Psoas muscle (tissue), 8 donors: ENCODE data around the gene LINC01488. TPM values are rescaled to one million over a fixed set of nuclear protein-coding genes. Genes with fewer than 3 reads are reported as not detected.

Source experiments
- ATAC-seq, 4 donors: fragments of 200-7000 bp; cut with Tn5 transposase; one replicate each; pipeline ENCODE4 v1.9.1; 2020; ENCODE audit warnings: moderate library complexity in 3 of 4, mild to moderate bottlenecking in 2 of 4
- DNase-seq, 2 donors: peaks; one replicate each; pipeline ENCODE4 v3.0.0-alpha.2; 2020
- H3K27ac ChIP-seq: fragments of 200-600 bp; one replicate; pipeline ENCODE4 v1.8.0; 2022
- H3K27me3 ChIP-seq, 3 donors: fragments of 200-600 bp in 1 of 3; one replicate each; pipeline versions ENCODE4 v1.6.1 to v1.8.0; 2013 to 2022; ENCODE audit warnings: low read length in 2 of 3, mild to moderate bottlenecking in 2 of 3, moderate library complexity in 1 of 3; ENCODE audit not compliant: insufficient read depth in 3 of 3
- H3K36me3 ChIP-seq, 2 donors: fragments of 200-600 bp in 1 of 2; one replicate each; pipeline versions ENCODE4 v1.6.1 to v1.8.0; 2013 to 2022; ENCODE audit warnings: low read depth in 1 of 2, mild to moderate bottlenecking in 1 of 2, moderate library complexity in 1 of 2; ENCODE audit not compliant: insufficient read depth in 1 of 2
- H3K4me1 ChIP-seq: fragments of 200-600 bp; one replicate; pipeline ENCODE4 v1.8.0; 2022
- H3K4me3 ChIP-seq: fragments of 200-600 bp; one replicate; pipeline ENCODE4 v1.8.0; 2022; ENCODE audit warnings: mild to moderate bottlenecking
- H3K9me3 ChIP-seq: fragments of 200-600 bp; one replicate; pipeline ENCODE4 v1.8.0; 2022
- CTCF ChIP-seq: fragments of 200-600 bp; IDR thresholded peaks from one replicate; pipeline ENCODE4 v1.8.0; 2022; ENCODE audit warnings: antibody characterized with exemption
- WGBS, 3 donors: extraction: QIAGEN DNeasy Blood & Tissue Kit; methylation state at CpG; one replicate each; pipeline versions ENCODE4 v1.1.6 to v1.1.7; 2013; 5-methylcytosine and 5-hydroxymethylcytosine counted together
- intact Hi-C, 2 donors: fragments of 100-400 bp; cut with DNase I; formaldehyde crosslinking; loops; one replicate each; pipeline versions ENCODE4 v1.11.0 to v1.14.2; 2022
- polyA plus RNA-seq, 3 donors: library from polyadenylated mRNA; stranded (reverse); fragments of 200-250 nt; gene quantifications; one replicate each; pipeline ENCODE4 v1.2.3, GENCODE V29; 2013
- total RNA-seq, 4 donors: library from RNA; stranded (reverse); fragmentation: NEBNext Ultra II Directional in 2 of 4; extraction: Animal tissue kit (Norgen Biotek cat#: 25700) in 2 of 4; gene quantifications; one replicate each; pipeline versions ENCODE4 v1.2.1 to v1.2.4, GENCODE V29; 2021 to 2023
- donor health status: healthy with polysubstance abuse.
- donor health status: DM: no; HTN: no; CAD: no; lungs with moderate emphysema.
- donor health status: Bipolar disorder and iron deficiency.
- donor health status: healthy.
- donor health status: DM: yes; HTN: yes; CAD: no.
- donor health status: DM: no; HTN: no; CAD: no.
- donor health status: DM: no; HTN: no; CAD: no.
- donor health status: DM: yes; HTN: yes; CAD: no.

The LINC01488 gene
- total and polyA plus RNA-seq, 7 donors, result 0.03 TPM; not detected in 6

- no peak for TF ChIP-seq CTCF
- Histone ChIP-seq H3K9me3 (no peaks in the 10 kb centered on the region), H3K36me3 (no peaks in the 10 kb centered on the region), H3K27ac (no peak overlapping the region), H3K4me3 (no peak overlapping the region), H3K4me1 (peaks cover 12% of the 10 kb centered on the region), H3K27me3 (peaks cover 0 to 4% (median 0%) of the 10 kb centered on the region in 3 donors)
- ATAC-seq (peak in 1 of 4 donors; percentile 29), DNase-seq (no peak)
- WGBS, 3 donors, result 27 to 41% (median 32%) methylated on average over 8 of the region's 8 CpGs
- intact Hi-C loops, result loop anchor here in 1 of 2 donors (5.0 kb wide), 1 partner anchor 94 kb away; no protein-coding TSS in a partner anchor
Observed at GRCh38 chr11:69541501-69542313, 60.2 kb downstream of the LINC01488 start.

- H3K9me3 ChIP-seq, result no peaks in the 10 kb centered on the region
- H3K27ac ChIP-seq, result no peak overlapping the region
- no peak for ATAC-seq
- H3K36me3 ChIP-seq, result no peaks in the 10 kb centered on the region
- H3K4me3 ChIP-seq, result no peak overlapping the region
- H3K27me3 ChIP-seq, result peaks cover 0 to 4% (median 0%) of the 10 kb centered on the region in 3 donors
- no peak for DNase-seq
- intact Hi-C loops, result loop anchor here in 1 of 2 donors (5.0 kb wide), 1 partner anchor 95 kb away; no protein-coding TSS in a partner anchor
- TF ChIP-seq CTCF, result no peak
- 91% methylated on average over 42 of the region's 42 CpGs for WGBS, 3 donors
- peaks cover 12% of the 10 kb centered on the region for H3K4me1 ChIP-seq
Observed at GRCh38 chr11:69542314-69543168, 61.1 kb downstream of the LINC01488 start.

Other genes starting within 250 kb of the LINC01488 start
- gene MYEOV, start 187.5 kb upstream of the LINC01488 start, total RNA-seq, result under 1 TPM in 1 of 4 donors, not detected in 3; 0.27 TPM
- gene MYEOV, start 187.5 kb upstream of the LINC01488 start, polyA plus RNA-seq, result under 1 TPM; 0.09 to 0.17 (median 0.12) TPM
- 10 to 100 TPM in 1 of 4 donors, 1 to 10 TPM in 3; 6.5 to 11.3 (median 7.9) TPM for gene CCND1, start 159.5 kb downstream of the LINC01488 start, total RNA-seq
- gene CCND1, start 159.5 kb downstream of the LINC01488 start, polyA plus RNA-seq, result 1 to 10 TPM; 1.8 to 2.2 (median 1.8) TPM
- 10 to 100 TPM in 1 of 4 donors, 1 to 10 TPM in 3; 8.5 to 15.5 (median 8.7) TPM for gene LTO1, start 193.7 kb downstream of the LINC01488 start, total RNA-seq
- gene LTO1, start 193.7 kb downstream of the LINC01488 start, polyA plus RNA-seq, result 10 to 100 TPM in 2 of 3 donors, 1 to 10 TPM in 1; 9.2 to 28.1 (median 21.0) TPM
- not detected for gene FGF19, start 222.4 kb downstream of the LINC01488 start, total RNA-seq
- gene FGF19, start 222.4 kb downstream of the LINC01488 start, polyA plus RNA-seq, result not detected